HepG2 (cell line): ENCODE measurements around the gene FUT6. TPM values are rescaled to one million over a fixed set of nuclear protein-coding genes. Genes with fewer than 3 reads are reported as not detected.
A peak's percentile ranks its signal among the peaks of the same experiment; 100 is the strongest.

Source experiments
- CCAR2 ChIP-seq: fragments of 200-400 bp; formaldehyde crosslinking; optimal IDR thresholded peaks from 2 replicates; pipeline ENCODE3; 2018; ENCODE audit warnings: low read depth, mild to moderate bottlenecking, low read length, moderate library complexity
- CERS6 ChIP-seq: sonication (generic); formaldehyde crosslinking; IDR thresholded peaks from 2 replicates; pipeline ENCODE4 v1.5.0; 2020; ENCODE audit warnings: missing genetic modification reagents
- CREM ChIP-seq, 2 experiments: sonication (generic) in 1 of 2; formaldehyde crosslinking in 1 of 2; IDR thresholded peaks; 2 replicates each; pipeline versions ENCODE4 v1.4.0 to v1.6.1; 2016 to 2020; ENCODE audit warnings: antibody characterized with exemption in 1 of 2, mild to moderate bottlenecking in 1 of 2, missing genetic modification reagents in 1 of 2
- ELF4 ChIP-seq: sonication (generic); formaldehyde crosslinking; IDR thresholded peaks from 2 replicates; pipeline ENCODE4 v1.5.0; 2020; ENCODE audit warnings: missing genetic modification reagents, mild to moderate bottlenecking, moderate library complexity, borderline replicate concordance
- FOXO1 ChIP-seq: sonication (generic); formaldehyde crosslinking; IDR thresholded peaks from 2 replicates; pipeline ENCODE4 v1.4.0; 2020; ENCODE audit warnings: missing genetic modification reagents
- HNF1B ChIP-seq: sonication (generic); formaldehyde crosslinking; IDR thresholded peaks from 2 replicates; pipeline ENCODE4 v1.5.1; 2020; ENCODE audit warnings: mild to moderate bottlenecking, moderate library complexity, missing genetic modification reagents
- IKZF4 ChIP-seq: sonication (generic); formaldehyde crosslinking; IDR thresholded peaks from 2 replicates; pipeline ENCODE4 v1.5.1; 2020; ENCODE audit warnings: borderline replicate concordance, mild to moderate bottlenecking, low read depth, missing genetic modification reagents; ENCODE audit errors: not compliant biosample characterization
- MTF2 ChIP-seq: sonication (generic); formaldehyde crosslinking; IDR thresholded peaks from 2 replicates; pipeline ENCODE4 v1.5.0; 2020; ENCODE audit warnings: missing genetic modification reagents, borderline replicate concordance
- MZF1 ChIP-seq: sonication (generic); formaldehyde crosslinking; IDR thresholded peaks from 2 replicates; pipeline ENCODE4 v1.8.1; 2023; ENCODE audit warnings: mild to moderate bottlenecking, missing genetic modification reagents, borderline replicate concordance
- NCOA5 ChIP-seq: sonication (generic); formaldehyde crosslinking; IDR thresholded peaks from 2 replicates; pipeline ENCODE4 v1.4.0; 2020; ENCODE audit warnings: missing genetic modification reagents
- NFE2 ChIP-seq: sonication (generic); formaldehyde crosslinking; IDR thresholded peaks from 2 replicates; pipeline ENCODE4 v1.4.0; 2020; ENCODE audit warnings: missing genetic modification reagents
- PAX8 ChIP-seq: sonication (generic); formaldehyde crosslinking; IDR thresholded peaks from 2 replicates; pipeline ENCODE4 v1.8.0; 2022; ENCODE audit warnings: mild to moderate bottlenecking, missing genetic modification reagents, borderline replicate concordance
- SALL1 ChIP-seq: sonication (generic); formaldehyde crosslinking; IDR thresholded peaks from 2 replicates; pipeline ENCODE4 v1.8.0; 2022; ENCODE audit warnings: mild to moderate bottlenecking, missing genetic modification reagents
- TOE1 ChIP-seq: sonication (generic); formaldehyde crosslinking; IDR thresholded peaks from 2 replicates; pipeline ENCODE4 v1.4.0; 2020; ENCODE audit warnings: mild to moderate bottlenecking, missing genetic modification reagents
- TRIM22 ChIP-seq: fragments of 450-650 bp; IDR thresholded peaks from 2 replicates; pipeline ENCODE4 v1.6.1; 2017
- ZMAT5 ChIP-seq: sonication (generic); formaldehyde crosslinking; IDR thresholded peaks from 2 replicates; pipeline ENCODE4 v1.5.0; 2020; ENCODE audit warnings: mild to moderate bottlenecking, low read depth, missing genetic modification reagents, borderline replicate concordance
- ZNF10 ChIP-seq: sonication (generic); formaldehyde crosslinking; IDR thresholded peaks from 2 replicates; pipeline ENCODE4 v1.4.0; 2020; ENCODE audit warnings: mild to moderate bottlenecking, low read depth, missing genetic modification reagents, borderline replicate concordance
- ZNF430 ChIP-seq: sonication (generic); formaldehyde crosslinking; IDR thresholded peaks from 2 replicates; pipeline ENCODE4 v1.9.0; 2021; ENCODE audit warnings: mild to moderate bottlenecking, missing genetic modification reagents
- ZNF615 ChIP-seq: sonication (generic); formaldehyde crosslinking; IDR thresholded peaks from 2 replicates; pipeline ENCODE4 v1.5.0; 2020; ENCODE audit warnings: mild to moderate bottlenecking, missing genetic modification reagents, borderline replicate concordance
- polyA plus RNA-seq, 8 experiments: library from polyadenylated mRNA; depleted of rRNA in 3 of 8; stranded (reverse) in 7 of 8; unstranded in 1 of 8; fragments of >200 nt; fragmentation: Illumina TruSeq in 4 of 8; extraction: Trizol in 4 of 8; gene quantifications; 2 replicates each; pipeline versions ENCODE4 v1.2.1 to v1.2.3, GENCODE V29; 2011 to 2016; ENCODE audit warnings: low read depth in 4 of 8, missing spikeins in 1 of 8, mixed read lengths in 1 of 8; ENCODE audit not compliant: insufficient read depth in 1 of 8
- total RNA-seq, 5 experiments: library from RNA; depleted of rRNA; stranded (reverse); fragments of >200 nt; fragmentation: Illumina TruSeq; extraction: Trizol; gene quantifications; 2 replicates each; pipeline ENCODE4 v1.2.3, GENCODE V29; 2016; ENCODE audit warnings: low read depth in 1 of 5

Gene FUT6
- total and polyA plus RNA-seq, 2 of the 13 experiments (the other 11 are each of a cell fraction or from before 2014, with no cell fraction given): 8.2 to 27.7 TPM

- TF ChIP-seq ZNF10 (CRISPR knock-in tag) (no peak), ELF4 (CRISPR knock-in tag) (no peak), CREM (IDR thresholded peaks at IDR 0.05) (no peak), CREM (CRISPR knock-in tag; IDR thresholded peaks at IDR 0.05) (no peak), MZF1 (CRISPR knock-in tag) (no peak), HNF1B (CRISPR knock-in tag) (peak; percentile 84), FOXO1 (CRISPR knock-in tag) (no peak), TOE1 (CRISPR knock-in tag) (no peak), SALL1 (CRISPR knock-in tag) (peak; percentile 83), ZNF615 (0 out of 2 replicates have a peak, but pooled peaks have one; percentile 27), ZMAT5 (CRISPR knock-in tag) (no peak), PAX8 (no peak), IKZF4 (CRISPR knock-in tag) (peak; percentile 13), MTF2 (CRISPR knock-in tag) (no peak), ZNF430 (CRISPR knock-in tag) (no peak), NFE2 (CRISPR knock-in tag) (no peak), TRIM22 (no peak), CCAR2 (no peak), CERS6 (CRISPR knock-in tag) (no peak), NCOA5 (CRISPR knock-in tag) (no peak)
These were observed 35.6 kb downstream of the FUT6 start (continued) for GRCh38 chr19:5803752-5804515.
